NCI-H2171 treated with DMSO at 0.1 percent for 48 hours (cell line): ENCODE results near the gene PIK3R2.

Experiments
- DNase-seq: peaks from one replicate; lab custom pipeline; 2025; lab: John Stamatoyannopoulos, UW

Gene PIK3R2

GRCh38 chr19:18123819-18124218, 29.1 kb upstream of the PIK3R2 start:
- DNase-seq: no peak

DNA sequence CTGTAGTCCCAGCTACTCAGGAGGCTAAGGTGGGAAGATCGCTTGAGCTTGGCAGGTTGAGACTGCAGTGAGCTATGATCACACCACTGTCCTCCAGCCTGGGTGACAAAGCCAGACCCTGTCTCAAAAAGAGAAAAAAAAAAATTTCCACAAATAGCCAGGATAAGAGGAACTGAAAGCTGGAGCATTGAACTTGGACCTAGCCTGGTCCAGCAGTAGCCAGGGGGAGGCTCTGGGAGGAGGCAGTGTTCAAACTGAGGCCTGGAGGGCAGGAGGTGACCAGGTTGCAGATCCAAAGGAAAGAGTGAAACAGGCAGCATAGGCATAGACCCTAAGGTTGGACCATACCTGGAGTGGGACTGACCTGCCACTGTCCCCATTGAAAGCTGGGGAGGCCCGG, 26.9 kb upstream of the PIK3R2 start:
- no peak for DNase-seq

DNA sequence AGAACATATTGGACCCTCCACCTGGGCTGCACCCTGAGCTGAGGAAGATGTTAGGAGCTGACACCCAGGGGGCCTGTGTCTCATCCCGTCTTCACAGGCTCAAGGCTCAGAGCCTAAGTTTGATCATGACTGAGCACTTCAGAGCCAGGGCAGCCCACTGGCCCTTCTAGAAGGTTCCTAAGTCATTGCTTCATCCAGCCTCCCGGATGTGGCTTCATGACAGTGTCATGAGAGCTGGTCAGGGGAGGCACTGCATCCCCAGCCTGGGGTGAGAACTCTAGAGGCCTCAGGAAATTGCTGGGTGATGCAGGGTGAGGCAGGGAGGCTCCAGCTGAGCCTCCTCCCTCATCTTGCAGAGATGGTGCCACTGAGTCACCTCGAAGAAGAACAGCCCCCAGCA, 24.9 kb upstream of the PIK3R2 start:
- DNase-seq: no peak

GRCh38 chr19:18128805-18129204, 24.2 kb upstream of the PIK3R2 start:
- no peak for DNase-seq

DNA sequence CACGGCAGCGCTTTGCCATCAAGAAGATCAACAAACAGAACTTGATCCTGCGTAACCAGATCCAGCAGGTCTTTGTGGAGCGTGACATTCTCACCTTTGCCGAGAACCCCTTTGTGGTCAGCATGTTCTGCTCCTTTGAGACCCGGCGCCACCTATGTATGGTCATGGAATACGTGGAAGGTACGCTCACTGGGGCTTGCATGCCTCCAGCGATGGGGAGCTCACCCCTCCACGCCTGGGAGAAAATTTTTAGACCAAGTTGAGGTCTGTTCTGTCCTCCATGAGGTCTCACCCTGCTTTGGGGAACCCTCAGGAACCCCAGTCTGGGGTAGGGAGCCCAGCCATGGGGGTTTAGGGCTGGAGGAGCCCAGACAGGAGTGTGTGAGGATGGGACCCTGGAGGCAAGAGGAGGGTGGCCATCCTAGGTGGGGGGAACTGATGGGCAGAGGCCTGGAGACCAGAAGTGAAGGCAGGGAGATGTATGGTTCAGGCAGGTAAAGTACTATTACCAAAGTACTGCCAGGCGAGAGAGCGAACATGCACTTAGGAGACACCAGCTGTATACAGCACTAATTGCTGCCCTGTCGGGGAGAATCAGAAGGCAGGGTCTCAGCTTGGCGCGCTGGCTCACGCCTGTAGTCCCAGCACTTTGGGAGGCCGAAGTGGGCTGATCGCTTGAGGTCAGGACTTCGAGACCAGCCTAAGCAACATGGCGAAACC, 22.3 kb upstream of the PIK3R2 start:
- no peak for DNase-seq

- DNase-seq: no peak
Measured at GRCh38 chr19:18131841-18132596, 20.9 kb upstream of the PIK3R2 start.

DNA sequence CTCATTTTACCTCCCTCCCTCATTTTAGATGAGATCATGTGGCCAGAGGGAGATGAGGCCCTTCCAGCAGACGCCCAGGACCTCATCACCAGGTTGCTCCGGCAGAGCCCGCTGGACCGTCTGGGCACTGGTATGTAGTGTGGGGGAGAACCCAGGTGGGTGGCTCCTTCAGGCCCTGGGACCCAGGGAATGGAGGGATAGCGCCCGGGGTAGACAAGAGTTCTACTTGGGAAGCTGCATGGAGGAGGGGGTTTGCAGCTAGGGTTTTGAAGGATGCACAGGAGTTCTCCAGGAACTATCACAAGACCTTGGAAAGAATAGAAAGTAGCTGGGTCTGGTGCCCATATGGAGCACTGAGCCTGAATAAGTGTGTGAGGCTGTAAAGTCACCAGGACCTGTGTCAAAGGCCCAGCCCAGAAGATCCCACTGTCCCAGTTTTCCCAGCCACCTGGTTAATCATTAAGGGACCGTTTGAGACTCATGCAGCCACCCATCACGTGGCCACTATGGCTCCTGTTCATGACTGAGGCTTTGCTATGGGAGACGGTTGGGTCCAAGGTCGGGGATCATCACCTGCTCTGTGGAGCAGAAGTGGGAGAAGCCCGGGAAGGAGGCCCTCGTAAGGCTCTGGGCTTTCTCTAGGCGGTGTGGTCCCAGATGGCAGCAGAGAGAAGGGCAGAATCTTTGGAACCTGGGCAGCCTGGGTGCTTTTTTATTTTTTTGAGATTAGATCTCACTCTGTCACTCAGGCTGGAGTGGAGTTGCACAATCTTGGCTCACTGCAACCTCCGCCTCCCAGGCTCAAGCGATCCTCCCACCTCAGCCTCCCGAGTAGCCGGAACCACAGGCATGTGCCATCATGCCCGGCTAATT, 17.0 kb upstream of the PIK3R2 start:
- no peak for DNase-seq

DNA sequence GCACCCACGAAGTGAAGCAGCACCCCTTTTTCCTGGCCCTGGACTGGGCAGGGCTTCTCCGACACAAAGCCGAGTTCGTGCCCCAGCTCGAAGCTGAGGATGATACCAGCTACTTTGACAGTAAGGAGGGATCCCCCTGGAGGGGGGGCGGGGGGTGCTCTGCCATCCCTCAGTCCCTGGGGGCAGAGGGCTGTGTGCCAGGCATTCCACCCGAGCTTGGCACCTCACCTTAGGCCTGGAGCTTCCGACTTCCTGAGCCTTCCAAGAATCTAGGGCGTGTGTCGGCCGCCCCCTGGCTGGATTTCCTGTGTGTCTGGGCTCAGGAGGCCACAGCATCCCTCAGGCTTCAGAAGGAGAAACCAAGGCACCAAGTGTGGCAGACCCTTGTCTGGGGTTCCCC, 15.7 kb upstream of the PIK3R2 start:
- DNase-seq: no peak

GRCh38 chr19:18137657-18138339, 15.2 kb upstream of the PIK3R2 start:
- DNase-seq: no peak

DNA sequence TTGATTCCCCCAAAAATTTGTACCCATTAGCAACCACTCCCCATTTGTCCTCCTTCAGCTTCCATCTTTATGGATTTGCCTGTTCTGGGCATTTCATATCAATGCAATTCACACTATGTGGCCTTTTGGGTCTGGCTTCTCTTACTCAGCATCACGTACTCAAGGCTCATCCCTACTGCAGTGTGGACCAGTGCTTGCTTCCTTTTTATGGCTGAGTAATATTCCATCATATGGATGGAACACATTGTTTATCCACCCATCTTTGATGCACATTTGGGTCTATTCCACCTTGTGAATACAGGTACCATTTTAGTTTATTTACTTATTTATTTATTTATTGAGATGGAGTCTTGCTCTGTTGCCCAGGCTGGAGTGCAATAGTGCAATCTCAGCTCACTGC, 12.5 kb upstream of the PIK3R2 start:
- DNase-seq: no peak

DNA sequence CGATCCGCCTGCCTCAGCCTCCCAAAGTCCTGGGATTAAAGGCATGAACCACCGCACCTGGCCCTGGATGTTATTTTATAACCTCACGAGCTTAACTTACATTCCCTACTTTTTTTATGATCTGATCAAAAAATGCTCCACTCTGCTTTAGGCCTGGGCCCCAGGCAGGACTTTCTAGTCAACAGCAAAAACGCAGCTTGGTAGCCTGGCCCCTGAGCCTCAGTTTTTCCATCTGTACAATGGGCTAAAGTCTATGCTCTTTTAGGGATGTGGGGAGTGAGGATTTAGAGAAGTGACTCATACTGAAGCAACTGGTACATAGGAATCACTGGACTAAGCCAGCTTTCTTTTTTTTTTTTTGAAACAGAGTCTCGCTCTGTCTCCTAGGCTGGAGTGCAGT, 11.9 kb upstream of the PIK3R2 start:
- DNase-seq: no peak

GRCh38 chr19:18143902-18144301, 9.1 kb upstream of the PIK3R2 start:
- no peak for DNase-seq

GRCh38 chr19:18144361-18144760, 8.6 kb upstream of the PIK3R2 start:
- no peak for DNase-seq

- DNase-seq: no peak
Measured at GRCh38 chr19:18144906-18145305, 8.1 kb upstream of the PIK3R2 start.

DNA sequence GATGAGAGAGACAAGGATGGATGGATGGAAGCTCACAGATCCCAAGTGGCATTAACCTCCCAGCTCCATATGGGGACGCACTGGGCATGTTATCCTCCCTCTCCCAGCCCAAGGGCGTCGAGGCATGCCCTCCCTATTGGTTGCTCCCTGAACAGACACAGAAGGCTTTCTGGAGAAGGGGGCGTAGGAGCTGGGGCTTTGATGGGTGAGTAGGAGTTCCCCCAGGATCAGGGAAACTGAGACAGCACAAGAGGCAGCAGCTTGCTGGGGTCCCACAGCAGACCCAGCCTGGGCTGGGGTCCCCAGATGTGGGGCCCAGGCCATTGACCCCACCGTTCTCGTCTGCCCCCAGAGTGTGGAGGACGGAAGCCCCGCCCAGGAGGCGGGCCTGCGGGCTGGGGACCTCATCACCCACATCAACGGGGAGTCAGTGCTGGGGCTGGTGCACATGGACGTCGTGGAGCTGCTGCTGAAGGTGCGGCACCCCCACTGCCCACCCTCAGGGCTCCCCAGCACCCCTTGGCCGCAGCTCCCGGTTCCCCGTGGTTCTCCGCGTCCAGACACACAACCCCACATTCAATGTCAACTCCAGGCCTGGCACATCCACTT, 7.5 kb upstream of the PIK3R2 start:
- DNase-seq: no peak

GRCh38 chr19:18147396-18147795, 5.6 kb upstream of the PIK3R2 start:
- no peak for DNase-seq

DNA sequence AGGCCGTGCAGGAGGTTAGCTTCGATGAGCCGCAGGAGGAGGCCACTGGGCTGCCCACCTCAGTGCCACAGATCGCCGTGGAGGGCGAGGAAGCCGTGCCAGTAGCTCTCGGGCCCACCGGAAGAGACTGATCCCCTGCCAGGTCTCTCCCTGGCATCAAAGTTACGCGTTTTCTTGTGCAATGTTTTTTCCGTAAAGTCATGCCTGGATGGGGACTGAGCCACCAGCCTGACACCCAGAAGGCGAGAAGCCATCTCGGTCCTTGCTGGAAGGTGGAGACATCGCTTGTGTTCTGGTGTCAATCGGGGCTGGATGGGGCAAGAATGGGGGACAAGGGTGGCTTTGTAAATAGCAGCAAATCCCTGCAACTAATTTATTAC, 3.4 kb upstream of the PIK3R2 start:
- no peak for DNase-seq

GRCh38 chr19:18150776-18151624, 2.0 kb upstream of the PIK3R2 start:
- no peak for DNase-seq

DNA sequence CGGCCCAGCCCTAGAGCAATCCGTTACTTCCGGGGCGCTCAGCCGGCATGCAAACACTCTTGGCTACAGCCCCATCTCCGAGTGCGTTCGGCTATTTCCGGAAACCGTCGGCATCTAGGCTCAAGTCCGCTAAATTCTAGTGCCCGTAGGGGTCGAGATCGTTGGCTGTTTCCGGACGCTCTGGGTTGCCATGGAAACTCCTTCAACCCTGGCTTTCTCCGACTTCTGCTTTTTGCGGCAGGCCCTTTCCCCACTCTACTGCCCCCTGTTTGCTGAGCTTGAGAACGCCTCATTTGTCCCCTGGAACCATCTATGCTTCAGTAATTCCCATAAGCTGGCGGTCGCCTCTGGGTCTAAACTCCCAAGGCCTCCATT, 534 bp upstream of the PIK3R2 start:
- peak; percentile 97 for DNase-seq

- no peak for DNase-seq
Measured at GRCh38 chr19:18153556-18154134, 682 bp downstream of the PIK3R2 start.
